Testis (tissue), 2 donors: Measurements from ENCODE around the gene DVL1.

ENCODE experiments used
- CTCF ChIP-seq, 3 experiments: fragments of 450-650 bp in 2 of 3; fragments of 200-600 bp in 1 of 3; sonication (generic) in 1 of 3; IDR thresholded peaks; one replicate each; pipeline ENCODE4 v1.5.1; 2016 to 2019; ENCODE audit warnings: antibody characterized with exemption in 3 of 3, mild to moderate bottlenecking in 2 of 3, moderate library complexity in 1 of 3
- POLR2A ChIP-seq: fragments of 450-650 bp; IDR thresholded peaks from one replicate; pipeline ENCODE4 v1.6.1; 2017; ENCODE audit warnings: antibody characterized with exemption, mild to moderate bottlenecking, moderate library complexity

DNA sequence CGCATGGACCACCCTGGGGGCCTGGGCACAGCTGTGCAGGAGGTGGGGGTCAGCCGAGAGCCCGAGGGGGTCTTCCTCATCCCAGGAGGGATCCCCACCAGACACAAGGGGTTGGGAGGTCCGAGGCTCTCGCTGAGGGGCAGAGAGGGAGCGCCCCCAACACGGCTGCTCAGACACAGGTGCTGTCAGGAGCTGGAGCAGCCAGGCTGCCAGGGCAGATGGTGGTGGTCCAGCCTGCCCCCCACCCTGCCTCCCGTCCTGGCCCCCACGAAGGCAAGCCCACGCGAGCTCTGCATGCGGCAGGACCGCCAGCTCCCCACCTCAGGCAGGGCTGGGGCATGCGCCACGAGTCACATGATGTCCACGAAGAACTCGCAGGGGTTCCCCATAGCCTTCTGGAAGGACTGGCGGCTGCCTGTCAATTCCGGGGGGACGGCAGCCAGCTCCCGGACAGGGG lies 13.4 kb downstream of the DVL1 start:
- no peak for TF ChIP-seq CTCF (IDR thresholded peaks at IDR 0.05)
- no peak for TF ChIP-seq POLR2A
